Esophagus (tissue), 2 donors: ENCODE results near the gene IFTAP. TPM values are rescaled to one million over a fixed set of nuclear protein-coding genes. Genes with fewer than 3 reads are reported as not detected.

Source experiments
- H3K27ac ChIP-seq, 2 donors: one replicate each; pipeline ENCODE4 v1.5.1; 2013; ENCODE audit warnings: low read depth in 2 of 2, mild to moderate bottlenecking in 2 of 2, inconsistent platforms in 1 of 2, low read length in 1 of 2, moderate library complexity in 1 of 2
- H3K27me3 ChIP-seq, 2 donors: one replicate each; pipeline ENCODE4 v1.6.1; 2013; ENCODE audit warnings: low read length in 2 of 2, control low read depth in 1 of 2, mild to moderate bottlenecking in 1 of 2; ENCODE audit not compliant: insufficient read depth in 2 of 2, control insufficient read depth in 1 of 2
- H3K36me3 ChIP-seq, 2 donors: one replicate each; pipeline ENCODE4 v1.6.1; 2013; ENCODE audit warnings: low read length in 1 of 2; ENCODE audit not compliant: control insufficient read depth in 2 of 2, insufficient read depth in 2 of 2
- H3K4me1 ChIP-seq, 2 donors: one replicate each; pipeline ENCODE4 v1.6.1; 2013; ENCODE audit warnings: low read length in 1 of 2; ENCODE audit not compliant: control insufficient read depth in 2 of 2, insufficient read depth in 2 of 2
- H3K4me3 ChIP-seq, 2 donors: one replicate each; pipeline ENCODE4 v1.5.1; 2013; ENCODE audit warnings: low read length in 2 of 2, mild to moderate bottlenecking in 2 of 2, low read depth in 1 of 2, moderate library complexity in 1 of 2
- H3K9me3 ChIP-seq, 2 donors: one replicate each; pipeline ENCODE4 v1.6.1; 2013; ENCODE audit warnings: mild to moderate bottlenecking in 2 of 2, low read depth in 1 of 2, low read length in 1 of 2, moderate library complexity in 1 of 2; ENCODE audit not compliant: control insufficient read depth in 2 of 2, insufficient read depth in 1 of 2
- WGBS, 2 donors: extraction: QIAGEN DNeasy Blood & Tissue Kit; methylation state at CpG; one replicate each; pipeline ENCODE4 v1.1.7; 2013; 5-methylcytosine and 5-hydroxymethylcytosine counted together
- polyA plus RNA-seq, 2 donors: library from polyadenylated mRNA; stranded (reverse); fragments of 200-250 nt; gene quantifications; one replicate each; pipeline ENCODE4 v1.2.3, GENCODE V29; 2013
- donor health status: healthy with polysubstance abuse.
- donor health status: Bipolar disorder and iron deficiency.

IFTAP gene
- polyA plus RNA-seq, 2 donors = 10.6 to 11.9 TPM

DNA sequence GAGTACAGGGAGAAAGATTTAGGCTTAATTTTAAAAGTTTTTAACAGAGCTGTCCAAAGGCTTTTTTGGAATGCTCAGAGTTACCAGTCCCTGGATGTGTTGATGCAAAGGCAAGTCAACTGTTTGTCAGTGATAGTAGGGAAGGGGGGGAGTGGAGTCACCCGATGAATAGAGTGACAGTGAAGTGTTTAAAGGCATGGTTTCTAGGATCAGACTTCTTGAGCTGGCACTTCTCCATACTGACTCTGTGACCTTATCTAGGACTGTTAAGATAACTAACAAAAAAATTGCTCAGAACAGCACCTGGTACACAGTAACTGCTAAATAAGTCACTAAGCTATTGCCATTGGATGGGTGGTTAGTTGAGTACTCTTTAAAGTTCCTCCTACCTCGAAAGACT lies 15.1 kb downstream of the IFTAP start:
- Histone ChIP-seq H3K4me3 (no peak overlapping the region), H3K9me3 (no peaks in the 10 kb centered on the region), H3K27ac (no peak overlapping the region), H3K4me1 (no peaks in the 10 kb centered on the region), H3K36me3 (no peaks in the 10 kb centered on the region), H3K27me3 (no peaks in the 10 kb centered on the region)
- WGBS, 2 donors = 49 to 69% methylated on average over 2 of the region's 2 CpGs

DNA sequence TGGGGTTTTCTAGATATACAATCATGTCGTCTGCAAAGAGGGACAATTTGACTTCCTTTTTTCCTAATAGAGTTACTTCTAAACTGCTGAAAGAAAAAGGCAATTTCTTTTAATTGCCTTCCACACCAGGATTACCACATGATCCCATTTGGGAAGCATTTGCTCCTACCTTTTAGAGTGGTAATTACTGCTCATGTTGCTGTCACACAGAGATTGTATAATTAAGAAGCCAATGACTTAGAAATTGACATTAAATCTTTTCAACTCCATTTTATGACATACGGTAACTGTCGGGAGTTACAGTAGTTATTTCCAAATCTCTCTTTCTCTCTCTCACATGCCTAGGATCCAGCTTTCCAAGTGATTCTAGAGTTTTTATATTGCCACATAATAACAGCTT lies 21.5 kb downstream of the IFTAP start:
- WGBS, 2 donors = 83 to 84% methylated on average over 3 of the region's 3 CpGs
- no peaks in the 10 kb centered on the region for H3K9me3 ChIP-seq
- H3K4me3 ChIP-seq = no peak overlapping the region
- H3K4me1 ChIP-seq = no peaks in the 10 kb centered on the region
- no peaks in the 10 kb centered on the region for H3K27me3 ChIP-seq
- H3K36me3 ChIP-seq = no peaks in the 10 kb centered on the region
- H3K27ac ChIP-seq = no peak overlapping the region

DNA sequence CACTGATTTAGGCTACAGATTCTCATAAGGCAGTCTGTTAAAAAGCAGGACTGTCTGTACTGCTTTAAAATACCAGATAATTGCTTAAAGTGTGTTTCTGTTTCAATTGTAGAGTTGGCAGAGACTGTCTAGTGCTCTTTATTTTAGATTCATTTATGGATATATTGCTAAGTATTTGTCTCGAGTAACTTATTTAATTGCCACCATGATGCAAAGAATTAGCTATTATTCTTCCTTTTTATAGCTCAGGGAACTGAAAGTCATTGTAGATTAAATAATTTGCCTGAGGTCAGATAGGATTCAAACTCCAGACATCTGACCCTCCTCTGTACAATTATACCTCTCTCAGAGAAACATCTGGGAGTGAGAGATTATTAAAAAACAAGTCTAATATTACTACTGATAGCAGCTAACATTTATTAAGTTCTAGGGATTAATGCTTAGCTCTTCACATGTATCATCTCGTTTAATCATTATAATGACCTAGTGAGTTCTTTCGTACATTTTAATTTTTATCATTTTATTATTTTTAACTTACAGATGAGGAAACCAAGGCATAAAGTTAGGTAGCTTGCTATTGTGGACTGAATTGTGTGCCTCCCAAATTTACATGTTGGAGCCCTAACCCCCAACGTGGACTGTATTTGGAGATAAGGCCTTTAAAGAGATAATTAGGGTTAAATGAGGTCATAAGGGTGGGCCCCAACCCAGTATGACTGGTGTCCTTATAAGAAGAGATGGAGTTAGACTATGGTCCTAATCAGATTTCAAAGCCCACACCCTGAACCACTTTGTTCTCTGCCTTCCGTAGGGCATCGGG lies 23.5 kb downstream of the IFTAP start:
- no peaks in the 10 kb centered on the region for H3K36me3 ChIP-seq
- WGBS, 2 donors = 87 to 89% methylated on average over 6 of the region's 6 CpGs
- H3K27me3 ChIP-seq = no peaks in the 10 kb centered on the region
- no peak overlapping the region for H3K27ac ChIP-seq
- no peak overlapping the region for H3K4me3 ChIP-seq
- no peaks in the 10 kb centered on the region for H3K9me3 ChIP-seq
- H3K4me1 ChIP-seq = no peaks in the 10 kb centered on the region

DNA sequence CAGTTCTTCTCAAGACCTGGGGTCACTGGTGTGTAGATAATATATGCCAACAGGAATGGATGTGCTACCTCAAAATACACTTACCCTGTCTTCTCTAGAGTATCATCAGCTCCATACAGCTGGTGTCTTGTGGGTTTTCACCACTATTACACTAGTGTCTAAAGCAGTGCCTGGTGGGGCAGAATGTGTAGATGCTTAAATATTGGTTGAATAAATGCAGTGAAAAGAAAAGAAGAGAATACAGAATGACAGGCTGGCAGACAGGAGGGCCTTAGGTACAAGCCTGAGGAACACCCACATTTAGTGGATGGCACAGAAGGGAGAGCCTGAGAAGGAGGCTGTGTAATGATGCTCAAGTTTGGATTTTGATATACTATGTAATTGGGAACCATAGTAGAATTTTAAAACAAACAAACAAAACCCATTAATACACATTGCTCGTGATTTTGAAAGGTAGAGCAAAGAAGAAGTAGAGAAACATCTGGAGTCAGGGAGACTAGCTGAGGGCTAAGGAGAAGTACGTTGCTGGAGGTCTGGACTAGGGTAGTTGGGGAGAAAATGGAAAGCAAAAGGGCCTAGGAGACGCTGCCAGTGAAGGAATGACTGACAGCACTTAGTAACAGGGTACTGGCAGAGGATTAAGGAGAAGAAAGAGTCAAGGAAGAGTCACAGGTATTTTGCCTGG lies 24.2 kb downstream of the IFTAP start:
- H3K4me1 ChIP-seq = no peaks in the 10 kb centered on the region
- no peaks in the 10 kb centered on the region for H3K36me3 ChIP-seq
- no peaks in the 10 kb centered on the region for H3K9me3 ChIP-seq
- 69 to 82% methylated on average over 3 of the region's 3 CpGs for WGBS, 2 donors
- no peak overlapping the region for H3K27ac ChIP-seq
- no peaks in the 10 kb centered on the region for H3K27me3 ChIP-seq
- H3K4me3 ChIP-seq = no peak overlapping the region

DNA sequence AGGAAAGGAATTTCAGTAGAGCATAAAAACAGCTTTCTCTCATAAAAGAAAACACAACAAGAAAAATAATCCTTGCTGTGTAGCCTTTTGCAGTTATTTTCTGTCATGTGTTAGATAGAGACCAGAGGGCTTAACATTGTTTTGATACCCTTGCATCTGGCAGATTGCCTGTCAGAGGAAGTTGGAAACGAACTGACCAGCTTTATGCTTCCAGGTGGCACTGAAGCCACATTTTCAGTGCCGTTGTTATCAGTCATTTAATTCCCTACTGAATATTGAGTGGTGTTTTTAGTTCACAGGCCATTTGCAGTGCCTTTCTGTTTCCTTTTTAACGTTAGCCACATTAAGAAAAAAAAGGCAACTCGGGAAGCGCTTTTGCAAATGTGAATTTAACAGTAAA lies 25.2 kb downstream of the IFTAP start:
- H3K9me3 ChIP-seq = no peaks in the 10 kb centered on the region
- no peaks in the 10 kb centered on the region for H3K27me3 ChIP-seq
- H3K36me3 ChIP-seq = no peaks in the 10 kb centered on the region
- H3K27ac ChIP-seq = no peak overlapping the region
- no peaks in the 10 kb centered on the region for H3K4me1 ChIP-seq
- H3K4me3 ChIP-seq = no peak overlapping the region
- 32 to 44% methylated on average over 5 of the region's 5 CpGs for WGBS, 2 donors

DNA sequence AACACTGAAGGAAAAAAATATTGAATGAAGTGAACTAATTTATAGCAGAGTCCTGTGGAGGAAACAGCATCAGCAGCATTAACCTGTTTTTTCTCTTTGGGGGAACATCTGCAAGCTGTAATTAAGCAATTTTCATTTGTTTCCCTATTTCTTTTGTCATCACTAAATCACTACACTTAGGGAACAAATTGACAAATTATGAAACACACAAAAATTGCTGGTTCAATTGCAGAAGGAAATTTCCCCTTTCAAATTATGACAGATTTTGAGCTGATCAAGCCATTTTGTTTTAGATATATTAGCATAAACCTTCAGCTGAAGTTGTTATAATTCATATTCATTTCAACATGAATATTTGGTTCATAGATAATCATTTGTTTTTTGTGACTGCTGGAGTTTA lies 25.9 kb downstream of the IFTAP start:
- no peaks in the 10 kb centered on the region for H3K36me3 ChIP-seq
- H3K4me1 ChIP-seq = no peaks in the 10 kb centered on the region
- no peaks in the 10 kb centered on the region for H3K9me3 ChIP-seq
- H3K27me3 ChIP-seq = no peaks in the 10 kb centered on the region
- H3K27ac ChIP-seq = no peak overlapping the region
- no peak overlapping the region for H3K4me3 ChIP-seq

DNA sequence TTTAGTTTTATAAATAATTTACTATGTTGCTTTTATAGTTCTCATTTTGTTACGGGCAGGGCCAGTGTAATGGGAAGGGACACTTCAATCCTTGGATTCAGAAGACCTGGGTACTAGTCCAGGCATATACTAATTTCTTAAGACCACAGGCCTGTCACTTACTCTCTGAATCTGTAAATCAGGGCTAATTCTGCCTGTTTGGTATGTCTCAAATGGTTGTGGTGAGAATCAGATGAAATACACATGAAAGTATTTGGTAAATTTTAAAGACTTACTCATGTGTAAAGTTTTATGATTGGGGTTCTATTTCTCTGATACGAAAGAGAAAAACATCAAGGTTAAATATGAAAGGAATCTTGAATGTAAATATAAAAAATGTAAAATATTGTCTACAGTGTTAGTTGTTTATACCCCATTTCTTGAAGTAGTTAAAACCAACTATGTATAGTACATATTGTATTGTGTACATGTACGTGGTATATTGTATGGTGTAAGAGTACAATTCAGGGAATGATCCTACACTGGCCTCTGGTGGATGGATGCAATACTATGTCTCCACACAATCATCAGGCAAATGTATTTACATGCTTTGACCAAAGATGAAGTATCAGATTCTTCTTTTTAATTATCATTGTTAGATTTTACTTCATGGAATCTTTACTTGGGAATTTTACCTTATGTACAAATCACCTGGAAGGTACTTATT lies 28.3 kb downstream of the IFTAP start:
- 76 to 80% methylated on average over 3 of the region's 3 CpGs for WGBS, 2 donors
- H3K27ac ChIP-seq = no peak overlapping the region

DNA sequence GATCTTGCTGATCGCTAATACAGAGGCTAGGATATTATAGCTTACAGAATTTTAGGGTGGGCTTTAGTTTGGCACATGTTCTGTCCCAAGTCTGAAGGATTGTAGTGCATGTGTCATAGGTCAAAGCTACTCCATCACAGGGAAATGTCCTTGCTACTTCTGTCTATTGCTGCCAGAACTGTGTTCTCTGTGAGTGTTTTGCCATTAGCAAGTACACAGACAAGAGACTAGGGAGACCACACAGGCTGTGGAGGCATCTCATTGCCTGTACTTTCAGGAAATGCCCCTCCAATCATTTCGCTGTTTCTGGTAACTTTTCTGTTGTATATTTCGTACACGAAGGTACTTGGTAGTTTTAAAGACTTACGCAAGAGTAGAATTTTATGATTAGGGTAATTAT lies 29.2 kb downstream of the IFTAP start:
- Histone ChIP-seq H3K4me1 (no peaks in the 10 kb centered on the region), H3K9me3 (no peaks in the 10 kb centered on the region), H3K4me3 (no peak overlapping the region), H3K27ac (no peak overlapping the region), H3K36me3 (no peaks in the 10 kb centered on the region), H3K27me3 (no peaks in the 10 kb centered on the region)
- WGBS, 2 donors = 87 to 92% methylated on average over 5 of the region's 5 CpGs

More for the DNA sequence above, 28.3 kb downstream of the IFTAP start:
- no peaks in the 10 kb centered on the region for H3K4me1 ChIP-seq
- H3K4me3 ChIP-seq = no peak overlapping the region
- H3K9me3 ChIP-seq = no peaks in the 10 kb centered on the region
- H3K27me3 ChIP-seq = no peaks in the 10 kb centered on the region
- no peaks in the 10 kb centered on the region for H3K36me3 ChIP-seq

DNA sequence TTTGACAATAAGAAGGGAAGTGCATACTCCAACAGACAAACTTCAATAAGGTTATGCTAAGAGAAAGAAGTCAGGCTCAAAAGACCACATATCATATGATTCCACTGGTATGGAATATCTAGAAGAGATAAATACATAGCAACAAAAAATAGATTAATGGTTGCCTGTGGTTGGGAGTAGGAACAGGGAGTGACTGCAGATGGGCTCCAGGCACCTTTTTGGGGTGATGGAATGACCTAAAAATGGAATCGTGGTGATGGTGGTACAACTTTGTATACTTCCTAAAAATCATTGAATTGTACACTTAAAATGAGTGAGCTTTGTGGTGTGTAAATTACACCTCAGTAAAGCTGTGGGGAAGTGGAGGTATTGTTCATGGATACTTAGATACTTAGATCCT lies 32.7 kb downstream of the IFTAP start:
- H3K4me3 ChIP-seq = no peak overlapping the region
- WGBS, 2 donors = 87 to 91% methylated on average over 1 of the region's 1 CpG
- no peaks in the 10 kb centered on the region for H3K36me3 ChIP-seq
- no peak overlapping the region for H3K27ac ChIP-seq
- no peaks in the 10 kb centered on the region for H3K4me1 ChIP-seq
- H3K9me3 ChIP-seq = no peaks in the 10 kb centered on the region
- H3K27me3 ChIP-seq = no peaks in the 10 kb centered on the region
